Right lobe of liver (tissue), 4 donors: ENCODE data around the gene DTX3.

Experiments used
- POLR2A ChIP-seq: fragments of 450-650 bp; IDR thresholded peaks from one replicate; pipeline ENCODE4 v1.6.1; 2017; ENCODE audit warnings: antibody characterized with exemption, mild to moderate bottlenecking
- TF ChIP-seq, protein P1 (sequence below), 4 donors: fragments of 200-600 bp in 3 of 4; fragments of 450-650 bp in 1 of 4; IDR thresholded peaks; one replicate each; pipeline versions ENCODE4 v1.5.1 to v1.8.0; 2016 to 2022; ENCODE audit warnings: antibody characterized with exemption in 4 of 4, mild to moderate bottlenecking in 2 of 4
- donor health status: DM: no; HTN: no; CAD: no.
- donor health status: DM: no; HTN: no; CAD: no.
- donor health status: DM: no; HTN: yes; CAD: no.

DNA sequence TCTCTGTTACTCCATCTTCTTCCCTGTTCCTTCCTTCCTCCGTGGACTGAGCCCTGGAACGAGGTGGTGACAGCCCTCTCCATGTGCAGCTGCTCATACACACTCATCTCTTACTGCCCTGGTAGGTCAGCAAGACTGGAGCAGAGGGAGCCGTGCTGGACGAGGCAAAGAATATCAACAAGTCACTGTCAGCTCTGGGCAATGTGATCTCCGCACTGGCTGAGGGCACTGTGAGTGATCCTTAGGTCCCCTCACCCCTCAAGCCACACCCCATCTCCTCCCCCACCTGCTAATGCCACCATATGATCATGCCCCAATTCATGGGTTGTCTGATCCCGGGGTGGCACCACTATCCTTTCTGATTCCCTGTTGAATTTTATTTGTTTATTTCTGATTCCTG is 35.8 kb upstream of the DTX3 start:
- TF ChIP-seq, protein P1, sequence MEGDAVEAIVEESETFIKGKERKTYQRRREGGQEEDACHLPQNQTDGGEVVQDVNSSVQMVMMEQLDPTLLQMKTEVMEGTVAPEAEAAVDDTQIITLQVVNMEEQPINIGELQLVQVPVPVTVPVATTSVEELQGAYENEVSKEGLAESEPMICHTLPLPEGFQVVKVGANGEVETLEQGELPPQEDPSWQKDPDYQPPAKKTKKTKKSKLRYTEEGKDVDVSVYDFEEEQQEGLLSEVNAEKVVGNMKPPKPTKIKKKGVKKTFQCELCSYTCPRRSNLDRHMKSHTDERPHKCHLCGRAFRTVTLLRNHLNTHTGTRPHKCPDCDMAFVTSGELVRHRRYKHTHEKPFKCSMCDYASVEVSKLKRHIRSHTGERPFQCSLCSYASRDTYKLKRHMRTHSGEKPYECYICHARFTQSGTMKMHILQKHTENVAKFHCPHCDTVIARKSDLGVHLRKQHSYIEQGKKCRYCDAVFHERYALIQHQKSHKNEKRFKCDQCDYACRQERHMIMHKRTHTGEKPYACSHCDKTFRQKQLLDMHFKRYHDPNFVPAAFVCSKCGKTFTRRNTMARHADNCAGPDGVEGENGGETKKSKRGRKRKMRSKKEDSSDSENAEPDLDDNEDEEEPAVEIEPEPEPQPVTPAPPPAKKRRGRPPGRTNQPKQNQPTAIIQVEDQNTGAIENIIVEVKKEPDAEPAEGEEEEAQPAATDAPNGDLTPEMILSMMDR (IDR thresholded peaks at IDR 0.05) = no peak
- TF ChIP-seq POLR2A = no peak
